ENCODE measurements around the gene TBC1D2B.

DNA sequence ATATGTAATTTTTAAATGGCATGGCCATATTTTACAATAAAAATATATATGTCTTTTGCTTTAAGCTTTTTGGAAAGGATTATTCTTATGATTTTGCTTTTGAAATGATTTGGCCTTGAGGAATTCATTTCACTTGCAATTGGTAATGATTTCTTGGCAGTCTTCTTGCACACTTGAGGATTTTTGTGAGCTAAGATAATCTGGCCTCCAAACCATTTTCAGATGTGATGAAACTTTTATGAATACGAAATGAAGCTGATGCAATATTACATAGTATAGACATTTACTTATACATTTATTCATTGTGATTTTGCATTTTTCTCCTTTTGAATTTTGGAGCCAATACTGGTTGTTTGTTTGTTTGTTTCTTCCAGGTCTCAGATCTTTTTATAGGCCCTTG lies 8.4 kb upstream of the TBC1D2B start:
- TF ChIP-seq CTCF (IDR thresholded peaks at IDR 0.05) (no peak), POLR2A (IDR thresholded peaks at IDR 0.05) (no peak), EP300 (IDR thresholded peaks at IDR 0.05) (no peak), POLR2AphosphoS5 (IDR thresholded peaks at IDR 0.05) (no peak)

All from stomach (tissue), 4 donors.